Cerebellar cortex (tissue), 1 donor: Measurements from ENCODE around the gene ARHGAP29.

ENCODE experiments used
- DNase-seq: peaks from one replicate; pipeline ENCODE4 v3.0.0-alpha.2; 2015; ENCODE audit warnings: low spot score

Gene ARHGAP29

GRCh38 chr1:94234615-94235014 lies 2.8 kb downstream of the ARHGAP29 start:
- DNase-seq, result no peak

DNA sequence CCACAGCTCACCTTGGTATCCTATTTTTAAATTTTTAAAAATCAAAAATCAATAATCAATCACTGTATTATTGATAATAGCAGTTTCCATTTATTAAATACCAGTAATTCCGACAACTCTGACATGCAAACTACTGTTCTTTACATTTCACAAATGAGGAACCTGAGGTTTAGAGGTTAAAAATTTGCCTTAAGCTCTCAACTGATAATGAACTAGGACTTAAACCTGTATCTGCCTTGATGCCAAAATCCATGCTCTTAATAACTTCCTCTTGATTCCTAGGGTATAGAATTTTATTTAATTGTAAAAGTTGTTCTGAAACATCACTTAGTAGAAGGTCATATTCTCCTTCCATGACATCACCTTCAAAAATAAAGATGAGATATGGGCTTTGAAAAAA lies 5.6 kb downstream of the ARHGAP29 start:
- DNase-seq, result no peak

DNA sequence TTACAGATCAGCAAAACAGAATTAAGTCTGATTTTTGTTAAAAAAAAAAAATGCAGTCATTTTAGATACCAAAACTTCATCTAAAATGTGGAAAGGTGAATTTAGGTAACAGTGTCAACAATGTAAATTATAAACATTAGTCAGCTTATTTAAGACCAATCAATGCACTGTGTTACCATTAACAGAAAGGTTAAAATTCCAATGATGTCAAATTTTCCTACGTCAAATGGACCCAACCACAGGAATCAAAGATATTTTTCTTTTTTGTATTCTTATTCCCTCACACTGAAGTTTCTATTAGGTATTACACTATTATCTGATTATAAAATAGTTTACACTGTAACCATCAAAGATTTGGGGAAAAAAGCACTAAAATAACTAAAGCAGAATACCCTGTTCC lies 6.5 kb downstream of the ARHGAP29 start:
- no peak for DNase-seq

DNA sequence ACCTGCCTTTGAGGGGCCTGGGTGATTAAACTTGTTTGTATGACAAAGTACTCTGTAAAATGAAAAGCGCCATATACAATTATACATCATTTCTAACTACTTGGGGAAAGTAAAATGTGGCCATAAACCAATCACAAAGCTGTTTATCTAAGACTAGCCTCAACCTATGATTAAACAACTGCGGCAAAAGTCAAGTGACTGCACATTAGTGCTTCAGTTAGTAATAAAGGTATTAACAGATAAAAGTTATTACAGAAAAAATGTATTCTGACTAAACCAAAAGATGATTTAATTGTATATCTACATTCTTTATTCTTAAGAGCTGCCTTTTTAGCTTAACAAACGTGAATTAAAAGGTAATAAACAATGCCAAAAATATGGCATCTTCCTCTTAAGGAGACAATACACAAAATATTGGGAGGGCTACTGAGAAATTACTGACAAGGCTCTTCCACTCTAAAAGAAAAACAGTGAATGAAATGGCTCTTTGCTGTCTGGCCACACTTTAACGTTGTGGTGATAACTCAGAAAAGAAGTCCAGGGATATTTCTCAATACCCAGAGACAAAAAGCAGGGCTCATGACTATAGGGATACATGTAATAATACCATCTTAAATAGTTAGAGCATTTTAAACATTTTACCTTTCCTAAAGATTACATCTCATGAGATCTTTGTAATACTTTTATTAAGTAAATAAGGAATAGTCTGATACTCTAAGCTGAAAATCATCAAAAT lies 8.6 kb downstream of the ARHGAP29 start:
- DNase-seq, result no peak

DNA sequence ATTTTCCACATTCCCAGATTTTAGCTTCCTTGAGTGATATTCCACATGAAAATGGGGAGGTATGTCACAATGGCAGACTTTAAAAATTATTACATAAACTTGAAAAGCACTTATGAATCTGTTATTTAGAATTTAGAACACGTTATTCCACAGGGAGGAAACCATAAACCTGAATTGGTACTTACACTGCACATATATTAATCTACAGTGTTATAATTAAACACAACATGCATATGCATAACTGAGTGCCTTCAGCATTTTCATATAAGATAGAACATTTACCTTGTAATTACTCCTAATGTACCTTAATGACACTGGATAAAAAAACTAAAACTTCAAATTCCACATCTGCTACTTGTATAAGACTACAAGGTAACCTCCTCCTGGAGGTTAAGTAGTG lies 9.8 kb downstream of the ARHGAP29 start:
- no peak for DNase-seq

DNA sequence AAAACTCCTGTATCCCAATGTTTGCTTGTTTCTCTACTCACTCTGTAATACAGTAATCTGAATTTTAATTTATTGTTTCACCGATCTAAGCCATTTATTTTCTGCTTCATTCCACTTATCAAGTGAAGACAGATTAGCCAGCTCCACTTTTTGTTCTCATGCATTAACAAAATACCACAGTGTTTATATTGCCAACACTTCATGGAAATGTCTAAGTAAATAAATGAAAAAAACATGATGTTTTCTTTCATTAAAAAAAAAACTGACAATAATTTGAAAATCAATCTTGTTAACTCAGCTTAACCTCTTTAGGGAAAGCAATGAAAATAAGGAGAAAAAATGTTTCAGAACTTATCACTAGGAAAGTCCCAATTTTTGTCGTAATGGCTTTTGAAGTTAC lies 11.5 kb downstream of the ARHGAP29 start:
- DNase-seq, result no peak

- no peak for DNase-seq
Measured at GRCh38 chr1:94218332-94218731, 19.1 kb downstream of the ARHGAP29 start.

GRCh38 chr1:94215955-94216354 lies 21.4 kb downstream of the ARHGAP29 start:
- peak; percentile 39 for DNase-seq

- no peak for DNase-seq
Measured at GRCh38 chr1:94209982-94210381, 27.4 kb downstream of the ARHGAP29 start.

- no peak for DNase-seq
Measured at GRCh38 chr1:94209425-94209824, 28.0 kb downstream of the ARHGAP29 start.

- DNase-seq, result no peak
Measured at GRCh38 chr1:94207695-94208094, 29.7 kb downstream of the ARHGAP29 start.

DNA sequence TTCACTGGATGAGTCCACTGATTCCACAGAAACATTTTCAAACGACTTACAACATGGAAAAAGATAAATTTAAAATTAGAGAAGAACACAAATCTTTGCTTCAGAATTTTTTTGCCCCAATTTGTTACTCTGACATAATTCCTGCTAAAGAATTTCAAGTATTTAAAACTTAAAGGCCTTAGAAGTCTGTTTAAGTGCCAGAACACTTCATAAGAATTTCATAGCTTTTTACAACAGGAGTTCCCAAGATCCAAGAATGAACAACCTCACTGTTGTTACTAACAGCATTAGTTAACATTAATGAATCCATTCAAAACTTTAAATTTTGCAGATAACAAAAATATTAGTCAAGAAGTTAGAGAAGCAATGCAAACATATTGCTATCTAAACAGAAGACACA lies 31.7 kb downstream of the ARHGAP29 start:
- DNase-seq, result no peak

DNA sequence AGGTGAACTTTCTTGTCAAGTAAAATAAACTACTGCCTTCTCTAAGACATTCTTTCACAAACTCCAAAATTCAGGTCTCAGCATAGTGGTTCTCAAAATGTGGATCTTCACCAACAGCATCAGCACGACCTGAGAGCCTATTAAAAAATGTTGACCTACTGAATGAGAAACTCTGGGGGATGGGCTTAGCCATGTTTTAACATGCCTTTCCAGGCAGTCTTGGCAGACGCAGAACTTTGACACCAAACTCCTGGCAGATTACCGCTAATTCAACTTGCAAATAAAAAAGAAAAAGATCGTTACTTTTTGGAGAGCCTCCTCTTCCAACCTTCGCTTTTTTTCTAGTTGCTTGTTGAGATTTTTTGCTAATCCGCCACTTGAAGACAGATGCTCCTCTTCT lies 35.1 kb downstream of the ARHGAP29 start:
- DNase-seq, result no peak

GRCh38 chr1:94199398-94199797 lies 38.0 kb downstream of the ARHGAP29 start:
- no peak for DNase-seq

DNA sequence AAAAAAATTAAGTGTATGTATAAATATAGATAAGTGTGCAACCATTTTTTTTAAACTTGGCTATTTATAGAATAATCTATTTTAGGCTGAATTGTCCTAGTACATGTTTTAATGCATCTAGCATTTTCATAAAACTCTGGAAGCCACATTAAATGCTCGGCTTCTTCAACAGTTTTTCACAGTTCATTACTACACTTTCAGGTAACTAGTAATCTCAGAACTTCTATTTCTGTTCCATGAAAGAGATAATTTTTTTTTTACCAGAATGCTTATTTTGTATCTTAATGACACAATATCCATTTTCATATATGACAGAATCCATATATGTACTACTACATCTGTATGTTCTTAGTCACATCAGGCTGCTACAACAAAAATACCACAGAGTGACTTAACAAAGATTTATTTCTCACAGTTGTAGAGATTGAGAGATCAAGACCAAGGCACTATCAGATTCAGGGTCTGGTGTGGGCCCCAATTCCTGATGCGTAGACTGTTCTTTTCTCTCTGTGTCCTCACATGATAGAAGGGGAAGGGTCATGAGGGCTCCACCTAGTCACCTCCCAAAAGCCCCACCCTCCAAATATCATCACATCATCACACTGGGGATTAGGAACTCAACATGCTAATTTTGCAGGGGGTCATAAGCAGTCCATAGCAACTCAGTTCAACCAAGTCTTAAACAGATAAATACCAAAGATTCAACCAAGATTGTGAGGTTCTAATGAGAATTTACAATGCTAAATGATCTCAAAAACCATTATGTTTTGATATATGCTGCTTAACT lies 43.1 kb downstream of the ARHGAP29 start:
- no peak for DNase-seq

GRCh38 chr1:94193128-94193527 lies 44.3 kb downstream of the ARHGAP29 start:
- no peak for DNase-seq

DNA sequence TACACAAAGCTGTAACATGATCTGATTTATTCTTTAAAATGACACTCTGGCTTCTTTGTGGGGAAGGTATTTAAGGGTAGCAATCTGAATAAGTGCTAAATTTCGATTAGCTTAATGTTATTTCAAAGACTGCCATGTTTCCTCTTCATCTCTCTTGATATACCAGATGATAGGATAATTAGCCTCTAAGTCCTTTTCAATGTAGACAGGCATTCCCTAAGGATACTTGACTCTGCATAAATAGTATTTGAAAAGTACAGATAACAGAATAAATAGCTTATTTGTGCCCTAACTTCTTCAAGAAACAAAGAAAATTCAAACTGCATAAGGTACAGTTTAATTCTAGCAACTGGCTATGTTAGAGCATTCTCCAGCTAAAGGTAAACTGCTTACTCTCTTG lies 46.2 kb downstream of the ARHGAP29 start:
- no peak for DNase-seq

- peak; percentile 88 for DNase-seq
Measured at GRCh38 chr1:94186946-94187345, 50.4 kb downstream of the ARHGAP29 start.

DNA sequence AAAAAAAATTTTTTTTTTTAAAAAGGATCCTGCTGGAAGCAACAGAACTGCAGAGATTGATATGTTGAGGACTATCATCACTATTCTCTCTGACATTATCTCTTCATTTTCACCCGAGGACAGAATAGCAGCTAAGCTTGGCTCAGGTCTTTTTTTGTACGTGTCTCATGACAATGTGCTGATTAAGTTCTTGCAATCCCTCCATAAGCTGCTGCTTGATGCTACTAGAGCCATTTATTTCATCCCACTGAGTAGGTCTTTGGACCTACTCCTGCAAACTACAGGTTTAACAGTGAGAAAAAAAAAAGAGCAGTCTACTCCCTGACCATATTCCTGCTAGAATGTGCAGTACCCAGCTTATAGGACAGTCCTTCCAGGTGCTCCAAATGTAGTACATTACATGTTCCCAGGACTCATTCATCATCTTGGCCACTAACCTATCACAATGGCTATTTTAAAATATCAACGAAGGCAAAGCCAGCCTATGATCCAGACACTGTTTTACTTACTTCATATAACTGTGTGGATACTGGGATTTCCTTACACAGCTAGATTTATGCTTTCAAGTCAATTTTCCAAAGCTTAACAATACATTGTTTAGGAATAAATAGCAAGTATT lies 54.1 kb downstream of the ARHGAP29 start:
- peak; percentile 41 for DNase-seq

DNA sequence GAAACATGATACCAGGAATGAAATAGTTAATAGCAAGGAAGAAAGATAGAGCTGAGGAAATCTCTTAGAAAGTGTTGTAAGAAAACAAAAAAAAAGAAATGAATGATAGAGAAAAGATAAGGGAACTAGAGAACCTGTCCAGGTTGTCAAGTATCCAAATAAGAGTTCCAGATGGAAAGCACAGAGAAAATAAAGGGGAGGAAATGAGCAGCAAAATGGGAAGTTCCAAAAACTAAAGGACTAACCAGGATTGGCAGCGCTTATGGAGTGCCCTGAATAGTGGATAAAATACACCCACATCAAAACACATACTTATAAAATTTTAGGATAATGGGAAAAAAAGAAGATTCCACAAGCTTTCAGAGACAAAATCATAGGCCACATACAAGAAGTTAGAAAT lies 55.2 kb downstream of the ARHGAP29 start:
- peak; percentile 80 for DNase-seq

- no peak for DNase-seq
Measured at GRCh38 chr1:94180650-94181049, 56.7 kb downstream of the ARHGAP29 start.

DNA sequence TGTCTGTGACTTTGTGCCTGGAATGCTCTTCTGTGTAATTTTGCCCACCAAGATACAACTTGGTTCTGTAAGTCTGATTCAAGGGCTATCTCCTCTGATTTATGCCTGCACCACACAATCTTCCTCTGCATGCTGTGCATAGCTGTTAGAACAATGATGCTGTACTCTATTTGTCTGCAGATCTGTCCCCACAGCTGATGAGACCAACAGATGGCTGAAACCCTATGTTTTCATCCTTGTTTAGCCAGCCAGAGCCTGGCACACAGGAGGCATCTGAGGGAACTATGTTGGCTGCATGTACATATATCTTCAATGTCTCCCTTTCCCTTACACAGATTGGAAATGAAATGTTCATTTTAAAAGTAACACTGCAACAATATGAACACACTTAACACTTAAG lies 58.5 kb downstream of the ARHGAP29 start:
- peak; percentile 81 for DNase-seq

GRCh38 chr1:94169126-94169525 lies 68.3 kb downstream of the ARHGAP29 start:
- no peak for DNase-seq
